GM23248 (cell line): ENCODE measurements around the gene CMBL.

Source experiments
- EZH2 ChIP-seq: fragments of 200-600 bp; sonication (generic); IDR thresholded peaks from 2 replicates; pipeline ENCODE4 v1.6.1; 2018; ENCODE audit warnings: antibody characterized with exemption, mild to moderate bottlenecking; ENCODE audit not compliant: insufficient read depth, poor library complexity, severe bottlenecking
- EZH2phosphoT487 ChIP-seq: fragments of 200-600 bp; sonication (generic); IDR thresholded peaks from 2 replicates; pipeline ENCODE4 v1.6.1; 2018; ENCODE audit warnings: antibody characterized with exemption, moderate library complexity, mild to moderate bottlenecking, low read depth; ENCODE audit not compliant: insufficient read depth

DNA sequence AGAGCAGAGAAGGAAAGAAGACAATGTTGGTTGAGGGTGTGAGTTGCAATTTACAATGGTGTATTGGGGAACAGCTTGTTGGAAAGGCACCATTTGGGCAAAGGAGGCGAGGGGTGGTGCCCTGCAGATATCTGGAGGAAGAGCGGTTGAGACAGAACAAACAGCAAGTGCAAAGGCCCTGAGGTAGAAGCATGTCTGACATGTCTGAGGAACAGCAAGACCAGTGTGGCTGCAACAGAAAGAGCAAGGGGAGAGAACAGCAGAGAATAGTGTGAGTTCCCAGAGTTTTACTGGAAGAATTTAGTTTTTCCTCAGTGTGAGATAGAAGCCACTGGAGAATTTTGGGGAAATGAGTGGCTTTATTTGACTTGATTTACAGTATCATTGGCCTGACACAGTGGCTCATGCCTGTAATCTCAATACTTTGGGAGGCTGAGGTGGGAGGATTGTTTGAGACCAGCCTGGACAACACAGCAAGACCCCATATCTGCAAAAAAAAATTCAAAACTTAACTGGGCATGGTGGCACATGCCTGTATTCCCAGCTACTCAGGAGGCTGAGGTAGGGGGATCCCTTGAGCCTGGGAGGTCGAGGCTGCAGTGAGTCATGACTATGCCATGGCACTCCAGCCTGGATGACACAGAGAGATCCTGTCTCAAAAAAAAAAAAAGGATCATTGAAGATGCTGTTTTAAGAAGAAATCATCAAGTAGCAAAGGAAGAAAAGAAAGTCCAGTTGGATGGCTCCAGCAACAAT is 13.6 kb downstream of the CMBL start:
- no peak for TF ChIP-seq EZH2
- no peak for TF ChIP-seq EZH2phosphoT487
